SU-DHL-6 (cell line): ENCODE results near the gene EGFL6.

Source experiments
- H2AFZ ChIP-seq: fragments of 200-600 bp; sonication (generic); 2 replicates; pipeline ENCODE4 v1.6.1; 2014; ENCODE audit warnings: low read depth, mild to moderate bottlenecking, moderate library complexity, mixed read lengths, antibody characterized with exemption, low read length; ENCODE audit not compliant: severe bottlenecking
- H3F3A ChIP-seq: fragments of 200-600 bp; shearing (Covaris generic); 2 replicates; pipeline ENCODE4 v1.6.0; 2016; ENCODE audit warnings: antibody characterized with exemption, mild to moderate bottlenecking; ENCODE audit not compliant: insufficient read depth
- H3K27ac ChIP-seq: fragments of 200-600 bp; sonication (generic); 2 replicates; pipeline ENCODE4 v1.5.1; 2016; ENCODE audit warnings: low read depth, mild to moderate bottlenecking, low read length, moderate library complexity, mixed read lengths
- H3K27me3 ChIP-seq: fragments of 200-600 bp; sonication (generic), shearing (Covaris generic); 2 replicates; pipeline ENCODE4 v1.6.0; 2014; ENCODE audit warnings: mild to moderate bottlenecking, low read length
- H3K36me3 ChIP-seq: fragments of 200-600 bp; sonication (generic); 2 replicates; pipeline ENCODE4 v1.6.1; 2014; ENCODE audit warnings: mild to moderate bottlenecking, low read length, mixed read lengths
- H3K4me2 ChIP-seq: fragments of 300-600, 200-600 bp; shearing (Covaris generic), sonication (generic); 2 replicates; pipeline ENCODE4 v1.6.0; 2014; ENCODE audit warnings: low read length, low read depth, mild to moderate bottlenecking; ENCODE audit not compliant: poor library complexity, severe bottlenecking
- H3K4me3 ChIP-seq: fragments of 200-600 bp; sonication (generic); 2 replicates; pipeline ENCODE4 v1.5.1; 2014; ENCODE audit warnings: antibody characterized with exemption, low read length, mild to moderate bottlenecking, mixed read lengths; ENCODE audit not compliant: insufficient read depth, poor library complexity, severe bottlenecking
- H3K79me2 ChIP-seq: fragments of 200-600 bp; sonication (generic); 2 replicates; pipeline ENCODE4 v1.6.1; 2014; ENCODE audit warnings: mild to moderate bottlenecking, low read length, moderate library complexity; ENCODE audit not compliant: insufficient read depth
- H3K9ac ChIP-seq: fragments of 200-600 bp; sonication (generic); 2 replicates; pipeline ENCODE4 v1.7.0; 2014; ENCODE audit warnings: mild to moderate bottlenecking, low read length
- H3K9me2 ChIP-seq: fragments of 200-600 bp; sonication (generic); replicated peaks from 2 replicates; pipeline ENCODE4 v1.6.1; 2014; ENCODE audit warnings: low read length; ENCODE audit not compliant: insufficient read depth
- H3K9me3 ChIP-seq: fragments of 200-600 bp; sonication (generic); 2 replicates; pipeline ENCODE4 v1.6.1; 2014; ENCODE audit warnings: low read length, mixed read lengths; ENCODE audit not compliant: insufficient read depth
- H4K20me1 ChIP-seq: fragments of 200-600 bp; sonication (generic); 2 replicates; pipeline ENCODE4 v1.6.1; 2014; ENCODE audit warnings: low read depth, mild to moderate bottlenecking, antibody characterized with exemption, low read length, moderate library complexity, mixed read lengths
- CTCF ChIP-seq: fragments of 200-600 bp; sonication (generic); IDR thresholded peaks from one replicate; pipeline ENCODE4 v1.5.1; 2017; ENCODE audit warnings: antibody characterized with exemption, mild to moderate bottlenecking, low read length, moderate library complexity; ENCODE audit not compliant: insufficient read depth, poor library complexity, severe bottlenecking
- EZH2phosphoT487 ChIP-seq: fragments of 200-600 bp; sonication (generic), shearing (Covaris generic); conservative IDR thresholded peaks from 2 replicates; pipeline ENCODE4 v1.6.1; 2018; ENCODE audit warnings: mild to moderate bottlenecking, antibody characterized with exemption, low read length, moderate library complexity, mixed read lengths

Gene EGFL6

GRCh38 chrX:13571136-13571535 is 1.7 kb downstream of the EGFL6 start:
- no peaks in the 10 kb centered on the region for H3F3A ChIP-seq
- H3K4me3 ChIP-seq = no peak overlapping the region
- H4K20me1 ChIP-seq = no peaks in the 10 kb centered on the region
- H3K9me3 ChIP-seq = no peaks in the 10 kb centered on the region
- H3K9me2 ChIP-seq = no peaks in the 10 kb centered on the region
- H3K4me2 ChIP-seq = no peak overlapping the region
- no peaks in the 10 kb centered on the region for H3K27me3 ChIP-seq
- no peak overlapping the region for H3K27ac ChIP-seq
- H3K79me2 ChIP-seq = no peaks in the 10 kb centered on the region
- no peak overlapping the region for H3K9ac ChIP-seq
- no peaks in the 10 kb centered on the region for H3K36me3 ChIP-seq
- no peak overlapping the region for H2AFZ ChIP-seq
- TF ChIP-seq CTCF = no peak
- no peak for TF ChIP-seq EZH2phosphoT487

- H3K9ac ChIP-seq = no peak overlapping the region
- H2AFZ ChIP-seq = no peak overlapping the region
- H3K79me2 ChIP-seq = no peaks in the 10 kb centered on the region
- no peak overlapping the region for H3K4me2 ChIP-seq
- H3K9me2 ChIP-seq = no peaks in the 10 kb centered on the region
- H3K9me3 ChIP-seq = no peaks in the 10 kb centered on the region
- no peaks in the 10 kb centered on the region for H4K20me1 ChIP-seq
- H3K27ac ChIP-seq = no peak overlapping the region
- no peak for TF ChIP-seq EZH2phosphoT487
- TF ChIP-seq CTCF = no peak
- H3K27me3 ChIP-seq = no peaks in the 10 kb centered on the region
- H3F3A ChIP-seq = no peaks in the 10 kb centered on the region
- no peak overlapping the region for H3K4me3 ChIP-seq
- H3K36me3 ChIP-seq = no peaks in the 10 kb centered on the region
Observed at GRCh38 chrX:13574600-13574999, 5.2 kb downstream of the EGFL6 start.

DNA sequence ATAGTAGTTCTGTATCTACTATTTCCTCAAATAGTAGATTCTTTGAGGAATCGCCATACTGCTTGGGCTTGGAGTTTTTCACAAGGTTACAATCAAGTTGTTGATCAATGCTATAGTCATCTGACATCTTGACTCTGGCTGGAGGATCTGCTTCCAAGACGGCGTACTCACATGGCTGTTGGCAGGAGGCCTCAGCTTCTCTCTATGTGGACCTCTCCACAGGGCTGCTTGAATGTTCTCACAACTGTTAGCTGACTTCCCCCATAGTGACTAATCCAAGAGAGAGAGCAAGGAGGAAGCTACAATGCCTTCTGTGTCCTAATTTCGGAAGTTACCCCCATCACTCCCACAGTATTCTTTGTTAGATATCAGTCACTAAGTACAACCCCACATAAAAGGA is 10.3 kb downstream of the EGFL6 start:
- H3K4me3 ChIP-seq = no peak overlapping the region
- no peak overlapping the region for H3K9ac ChIP-seq
- no peak overlapping the region for H2AFZ ChIP-seq
- no peaks in the 10 kb centered on the region for H3F3A ChIP-seq
- no peak overlapping the region for H3K27ac ChIP-seq
- H3K4me2 ChIP-seq = no peak overlapping the region
- H3K9me3 ChIP-seq = no peaks in the 10 kb centered on the region
- H3K27me3 ChIP-seq = no peaks in the 10 kb centered on the region
- no peaks in the 10 kb centered on the region for H3K36me3 ChIP-seq
- H3K9me2 ChIP-seq = no peaks in the 10 kb centered on the region
- no peak for TF ChIP-seq EZH2phosphoT487
- TF ChIP-seq CTCF = no peak
- H3K79me2 ChIP-seq = no peaks in the 10 kb centered on the region
- no peaks in the 10 kb centered on the region for H4K20me1 ChIP-seq

DNA sequence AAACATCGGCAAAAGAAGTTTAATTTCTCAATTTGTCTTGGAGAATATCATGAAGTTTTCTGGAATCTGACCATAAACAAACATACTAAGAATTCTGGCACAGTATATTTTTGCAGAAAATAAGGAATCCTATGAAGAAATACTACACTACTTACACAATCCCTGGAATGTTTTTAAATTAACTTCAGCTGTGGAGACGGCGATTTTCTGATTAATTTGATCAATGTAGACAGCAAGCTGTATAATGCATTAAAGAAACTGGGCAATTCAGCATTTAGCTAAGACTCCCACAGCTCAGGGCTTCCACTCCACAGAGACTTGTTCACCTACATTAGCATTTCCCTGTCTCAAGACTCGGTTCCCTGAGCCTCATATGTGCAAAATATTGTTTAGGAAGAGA is 12.2 kb downstream of the EGFL6 start:
- TF ChIP-seq EZH2phosphoT487 = no peak
- no peak for TF ChIP-seq CTCF
- Histone ChIP-seq H2AFZ (no peak overlapping the region), H3K27ac (no peak overlapping the region), H3F3A (no peaks in the 10 kb centered on the region), H3K4me3 (no peak overlapping the region), H3K4me2 (no peak overlapping the region), H3K9me3 (no peaks in the 10 kb centered on the region), H3K79me2 (no peaks in the 10 kb centered on the region), H3K27me3 (no peaks in the 10 kb centered on the region), H3K9ac (no peak overlapping the region), H3K9me2 (no peaks in the 10 kb centered on the region), H4K20me1 (no peaks in the 10 kb centered on the region), H3K36me3 (no peaks in the 10 kb centered on the region)
